ENCODE results near the gene SNX11.

GRCh38 chr17:48150597-48151001, 43.0 kb downstream of the SNX11 start:
- TF ChIP-seq L3MBTL2 (conservative IDR thresholded peaks at IDR 0.05) (no peak), NFRKB (IDR thresholded peaks at IDR 0.05) (no peak), ELF4 (IDR thresholded peaks at IDR 0.05) (no peak), FOXM1 (IDR thresholded peaks at IDR 0.05; ENCODE audit: borderline replicate concordance) (no peak)

All from HEK293T (cell line).